ENCODE results near the gene MRPS33. TPM values are rescaled to one million over a fixed set of nuclear protein-coding genes. Genes with fewer than 3 reads are reported as not detected.

Gene MRPS33
- total and polyA plus RNA-seq, 4 donors: 15.0 to 82.3 (median 36.7) TPM

GRCh38 chr7:140982508-140982907, 32.2 kb downstream of the MRPS33 start:
- no peak overlapping the region for H3K4me3 ChIP-seq (ENCODE audit: low read depth in 1 of 3, low read length in 3 of 3)
- WGBS: 67% methylated on average over 2 of the region's 2 CpGs
- H3K4me1 ChIP-seq (ENCODE audit: control insufficient read depth in 4 of 4, insufficient read depth in 4 of 4, low read length in 3 of 4): no peaks in the 10 kb centered on the region
- no peak for TF ChIP-seq NR2F2 (IDR thresholded peaks at IDR 0.05)
- TF ChIP-seq ZBTB33 (IDR thresholded peaks at IDR 0.05): no peak
- no peak for TF ChIP-seq TAF1 (conservative IDR thresholded peaks at IDR 0.05)
- no peak for TF ChIP-seq HNF4A (conservative IDR thresholded peaks at IDR 0.05)
- no peak for TF ChIP-seq FOXA2 (IDR thresholded peaks at IDR 0.05)
- no peak for TF ChIP-seq MAX (IDR thresholded peaks at IDR 0.05)
- TF ChIP-seq ATF3 (IDR thresholded peaks at IDR 0.05): no peak
- TF ChIP-seq EGR1 (IDR thresholded peaks at IDR 0.05; ENCODE audit: low read depth in 2 of 2): no peak
- TF ChIP-seq GABPA (IDR thresholded peaks at IDR 0.05 in 1 of 2, conservative IDR thresholded peaks at IDR 0.05 in 1 of 2): no peak
- TF ChIP-seq REST (IDR thresholded peaks at IDR 0.05): no peak
- no peak for TF ChIP-seq CTCF (IDR thresholded peaks at IDR 0.05; ENCODE audit: low read depth, low read length, missing input control)
- TF ChIP-seq YY1 (IDR thresholded peaks at IDR 0.05): no peak
- TF ChIP-seq FOXA1 (IDR thresholded peaks at IDR 0.05): no peak
- no peak for TF ChIP-seq HNF4G (IDR thresholded peaks at IDR 0.05)
- TF ChIP-seq RAD21 (IDR thresholded peaks at IDR 0.05): no peak
- TF ChIP-seq JUND (IDR thresholded peaks at IDR 0.05): no peak
- no peak overlapping the region for H3K9ac ChIP-seq (ENCODE audit: low read depth in 1 of 2, low read length in 2 of 2)
- H3K27me3 ChIP-seq (ENCODE audit: control insufficient read depth in 4 of 4, insufficient read depth in 4 of 4, low read length in 3 of 4): no peaks in the 10 kb centered on the region
- H3K9me3 ChIP-seq (ENCODE audit: control insufficient read depth in 4 of 4, low read length in 3 of 4): peaks cover 0 to 3% (median 1%) of the 10 kb centered on the region in 4 donors
- H3K36me3 ChIP-seq (ENCODE audit: control insufficient read depth in 4 of 4, insufficient read depth in 3 of 4, low read depth in 1 of 4, low read length in 3 of 4): no peaks in the 10 kb centered on the region
- DNase-seq (ENCODE audit: low spot score): no peak
- no peak overlapping the region for H3K27ac ChIP-seq (ENCODE audit: low read depth in 1 of 2, low read length in 2 of 2)

- no peak for DNase-seq (ENCODE audit: low spot score)
- no peaks in the 10 kb centered on the region for H3K36me3 ChIP-seq (ENCODE audit: control insufficient read depth in 4 of 4, insufficient read depth in 3 of 4, low read depth in 1 of 4, low read length in 3 of 4)
- no peak overlapping the region for H3K27ac ChIP-seq (ENCODE audit: low read depth in 1 of 2, low read length in 2 of 2)
- peaks cover 0 to 3% (median 1%) of the 10 kb centered on the region in 4 donors for H3K9me3 ChIP-seq (ENCODE audit: control insufficient read depth in 4 of 4, low read length in 3 of 4)
- no peak overlapping the region for H3K9ac ChIP-seq (ENCODE audit: low read depth in 1 of 2, low read length in 2 of 2)
- no peaks in the 10 kb centered on the region for H3K27me3 ChIP-seq (ENCODE audit: control insufficient read depth in 4 of 4, insufficient read depth in 4 of 4, low read length in 3 of 4)
- no peak overlapping the region for H3K4me3 ChIP-seq (ENCODE audit: low read depth in 1 of 3, low read length in 3 of 3)
- TF ChIP-seq MAX (IDR thresholded peaks at IDR 0.05): no peak
- TF ChIP-seq GABPA (IDR thresholded peaks at IDR 0.05 in 1 of 2, conservative IDR thresholded peaks at IDR 0.05 in 1 of 2): no peak
- TF ChIP-seq HNF4G (IDR thresholded peaks at IDR 0.05): no peak
- no peak for TF ChIP-seq YY1 (IDR thresholded peaks at IDR 0.05)
- TF ChIP-seq ZBTB33 (IDR thresholded peaks at IDR 0.05): no peak
- TF ChIP-seq NR2F2 (IDR thresholded peaks at IDR 0.05): no peak
- TF ChIP-seq HNF4A (conservative IDR thresholded peaks at IDR 0.05): no peak
- no peak for TF ChIP-seq ATF3 (IDR thresholded peaks at IDR 0.05)
- WGBS: 73% methylated on average over 2 of the region's 2 CpGs
- H3K4me1 ChIP-seq (ENCODE audit: control insufficient read depth in 4 of 4, insufficient read depth in 4 of 4, low read length in 3 of 4): no peaks in the 10 kb centered on the region
These were observed 32.8 kb downstream of the MRPS33 start for GRCh38 chr7:140981951-140982350.

All from liver (tissue), 9 donors.